ENCODE data around the gene NT5C1B. TPM values are rescaled to one million over a fixed set of nuclear protein-coding genes. Genes with fewer than 3 reads are reported as not detected.

NT5C1B gene
- total and polyA plus RNA-seq, 10 of the 15 experiments (the other 5 are each of a cell fraction or from before 2014, with no cell fraction given) = 0.40 to 0.44 TPM; not detected in 8

GRCh38 chr2:18560031-18560796, 29.2 kb downstream of the NT5C1B start, which contains the start of gene RDH14 (continued):
- TF ChIP-seq SREBF1 (IDR thresholded peaks at IDR 0.05; ENCODE audit: low read length) (peak; percentile 77), USF2 (IDR thresholded peaks at IDR 0.05; ENCODE audit: borderline replicate concordance, low read depth, low read length) (no peak), ZSCAN29 (IDR thresholded peaks at IDR 0.05) (no peak), BACH1 (IDR thresholded peaks at IDR 0.05; ENCODE audit: borderline replicate concordance) (peak; percentile 82), KDM1A (IDR thresholded peaks at IDR 0.05; ENCODE audit: borderline replicate concordance) (no peak), TARDBP (IDR thresholded peaks at IDR 0.05; ENCODE audit: borderline replicate concordance) (0 out of 2 replicates have a peak, but pooled peaks have one; percentile 53), MTA3 (IDR thresholded peaks at IDR 0.05; ENCODE audit: borderline replicate concordance, low read length) (no peak), ZZZ3 (IDR thresholded peaks at IDR 0.05; ENCODE audit: control insufficient read depth, insufficient read length, low read depth) (no peak), MYC (IDR thresholded peaks at IDR 0.05; ENCODE audit: insufficient read depth, insufficient read length, insufficient replicate concordance, low read length, severe bottlenecking) (no peak), MLLT1 (IDR thresholded peaks at IDR 0.05) (no peak), CBFB (IDR thresholded peaks at IDR 0.05; ENCODE audit: low read depth) (peak; percentile 58; the same call in 1 of the 2 replicates), ESRRA (IDR thresholded peaks at IDR 0.05; ENCODE audit: low read length) (no peak), CHD4 (IDR thresholded peaks at IDR 0.05) (no peak), SREBF2 (IDR thresholded peaks at IDR 0.05; ENCODE audit: low read length) (no peak), CBX3 (IDR thresholded peaks at IDR 0.05; ENCODE audit: borderline replicate concordance, low read depth) (no peak), PAX5 (IDR thresholded peaks at IDR 0.05; ENCODE audit: borderline replicate concordance, low read depth, low read length) (no peak), ETV6 (conservative IDR thresholded peaks at IDR 0.05 in 1 of 2, IDR thresholded peaks at IDR 0.05 in 1 of 2; ENCODE audit: borderline replicate concordance in 1 of 2, low read depth in 1 of 2) (no peak), SIX5 (IDR thresholded peaks at IDR 0.05; ENCODE audit: low read depth, low read length, severe bottlenecking) (peak; percentile 92), POLR2AphosphoS2 (IDR thresholded peaks at IDR 0.05; ENCODE audit: low read depth, low read length) (0 out of 2 replicates have a peak, but pooled peaks have one; percentile 53), YY1 (IDR thresholded peaks at IDR 0.05; ENCODE audit: low read depth, low read length) (peak; percentile 89), CTCF (IDR thresholded peaks at IDR 0.05 in 2 of 3, conservative IDR thresholded peaks at IDR 0.05 in 1 of 3; ENCODE audit: control insufficient read depth in 2 of 3, extremely low read depth in 1 of 3, insufficient read depth in 1 of 3, low read depth in 3 of 3, low read length in 3 of 3) (no peak), NRF1 (conservative IDR thresholded peaks at IDR 0.05; ENCODE audit: low read depth, low read length) (no peak), BCLAF1 (IDR thresholded peaks at IDR 0.05) (no peak)

Data from GM12878 (cell line).